ENCODE results near the gene FOXD4L1. TPM values are rescaled to one million over a fixed set of nuclear protein-coding genes. Genes with fewer than 3 reads are reported as not detected.
"Not testable (repeated sequence)": the region's sequence is repeated elsewhere in the genome, so short reads cannot be mapped to it uniquely, and the experiment has no call there.

The FOXD4L1 gene
- under 1 TPM in 2 of 4 donors, not detected in 2; 0.17 to 0.42 TPM for total RNA-seq

DNA sequence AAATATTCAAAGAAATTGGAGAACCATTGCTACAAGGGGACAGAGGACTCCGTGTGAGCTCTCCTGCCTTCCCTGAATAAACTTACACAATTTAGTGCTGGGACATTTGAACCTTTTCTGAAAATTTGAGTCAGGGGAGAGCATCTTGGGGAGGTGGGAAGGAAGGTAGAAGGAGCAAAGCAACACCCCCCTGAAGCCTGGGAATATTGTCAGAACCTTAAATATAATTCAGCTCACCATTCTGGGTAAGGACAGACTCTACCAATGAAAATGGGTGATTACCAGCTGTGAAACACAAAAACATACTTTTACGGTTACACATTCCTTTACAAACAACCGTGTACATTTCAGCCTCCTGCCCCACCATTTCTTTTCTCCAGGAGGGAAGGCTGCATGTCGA is at the start of gene FOXD4L1:
Gene FOXD4L1, plus strand, starts transcription at position 301 of the 400 bp plus-strand sequence. CDS start 592 bp downstream, outside the sequence.
- Histone ChIP-seq H3K4me1 (peaks cover 0 to 26% (median 17%) of the 10 kb centered on the region in 4 donors), H3K27me3 (peaks cover 0 to 41% (median 14%) of the 10 kb centered on the region in 4 donors)
- DNase-seq (ENCODE audit: extremely low spot score); H3K36me3 ChIP-seq; H3K9me3 ChIP-seq; intact Hi-C loops (cut with DNase I); H3K4me3 ChIP-seq; H3K27ac ChIP-seq (replicated peaks in 1 of 4): not testable (repeated sequence)
- WGBS = 100% methylated on average over 1 of the region's 4 CpGs

DNA sequence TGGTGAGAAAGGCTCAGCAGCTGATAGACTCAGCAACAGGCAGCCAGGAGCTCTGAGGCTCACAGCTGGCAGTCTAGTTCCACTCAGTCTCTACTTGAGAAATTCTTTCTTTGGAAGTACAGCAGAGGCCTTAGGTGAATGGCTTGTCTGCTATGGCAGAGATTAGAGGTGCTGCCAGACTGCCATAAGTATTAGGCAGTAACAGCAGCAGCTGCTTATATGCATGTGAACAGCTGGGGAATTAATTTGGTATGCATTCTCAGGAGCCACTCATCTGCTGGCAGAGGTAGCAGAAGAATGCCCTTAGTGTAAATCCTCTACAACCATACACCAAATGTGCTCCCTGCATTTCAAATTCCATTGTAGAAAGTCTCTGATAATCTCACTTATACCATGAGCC is 32.7 kb upstream of the FOXD4L1 start:
- H3K36me3 ChIP-seq; H3K4me1 ChIP-seq; DNase-seq (ENCODE audit: extremely low spot score); H3K27me3 ChIP-seq; H3K9me3 ChIP-seq; H3K27ac ChIP-seq (replicated peaks in 1 of 4); intact Hi-C loops (cut with DNase I); H3K4me3 ChIP-seq: not testable (repeated sequence)

- WGBS = 94% methylated on average over 16 of the region's 24 CpGs
- H3K27me3 ChIP-seq; H3K4me1 ChIP-seq; H3K27ac ChIP-seq (replicated peaks in 1 of 4); H3K9me3 ChIP-seq; DNase-seq (ENCODE audit: extremely low spot score); intact Hi-C loops (cut with DNase I); H3K36me3 ChIP-seq; H3K4me3 ChIP-seq: not testable (repeated sequence)
These were observed 21.6 kb upstream of the FOXD4L1 start for GRCh38 chr2:113476688-113477368.

GRCh38 chr2:113496527-113496926 is 1.9 kb upstream of the FOXD4L1 start:
- H3K27ac ChIP-seq (replicated peaks in 1 of 4); H3K4me3 ChIP-seq; H3K36me3 ChIP-seq; DNase-seq (ENCODE audit: extremely low spot score); H3K9me3 ChIP-seq; intact Hi-C loops (cut with DNase I): not testable (repeated sequence)
- H3K4me1 ChIP-seq = peaks cover 0 to 14% (median 3%) of the 10 kb centered on the region in 4 donors
- peaks cover 0 to 24% (median 7%) of the 10 kb centered on the region in 4 donors for H3K27me3 ChIP-seq
- WGBS = no CpG with 5 or more reads among the region's 13 CpGs

GRCh38 chr2:113499019-113499885 is 787 bp downstream of the FOXD4L1 start:
- peaks cover 0 to 49% (median 19%) of the 10 kb centered on the region in 4 donors for H3K27me3 ChIP-seq
- DNase-seq (ENCODE audit: extremely low spot score); intact Hi-C loops (cut with DNase I); H3K4me3 ChIP-seq; H3K27ac ChIP-seq (replicated peaks in 1 of 4); H3K9me3 ChIP-seq; H3K36me3 ChIP-seq: not testable (repeated sequence)
- WGBS = no CpG with 5 or more reads among the region's 62 CpGs
- H3K4me1 ChIP-seq = peaks cover 0 to 35% (median 26%) of the 10 kb centered on the region in 4 donors

GRCh38 chr2:113499886-113500722 is 1.6 kb downstream of the FOXD4L1 start:
- H3K9me3 ChIP-seq; intact Hi-C loops (cut with DNase I); H3K4me3 ChIP-seq; H3K27ac ChIP-seq (replicated peaks in 1 of 4); H3K36me3 ChIP-seq; DNase-seq (ENCODE audit: extremely low spot score): not testable (repeated sequence)
- peaks cover 0 to 53% (median 19%) of the 10 kb centered on the region in 4 donors for H3K27me3 ChIP-seq
- no CpG with 5 or more reads among the region's 56 CpGs for WGBS
- peaks cover 0 to 36% (median 27%) of the 10 kb centered on the region in 4 donors for H3K4me1 ChIP-seq

DNA sequence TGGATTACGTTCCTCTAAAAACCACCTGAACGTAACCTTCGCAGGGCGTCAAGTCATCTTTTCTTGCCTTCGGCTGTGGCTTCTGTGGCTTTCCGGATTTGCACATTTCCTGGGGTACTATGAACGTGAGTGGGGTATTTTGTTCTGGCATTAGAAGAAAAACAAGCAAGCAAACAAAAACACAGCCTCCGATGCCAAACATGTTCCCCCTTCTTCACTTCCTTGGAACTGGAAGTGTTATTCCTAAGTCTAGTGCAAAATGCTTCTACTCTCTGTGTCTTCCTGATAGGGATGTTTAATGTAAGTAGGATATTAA is 2.2 kb downstream of the FOXD4L1 start:
- H3K36me3 ChIP-seq; H3K27ac ChIP-seq (replicated peaks in 1 of 4); H3K9me3 ChIP-seq; intact Hi-C loops (cut with DNase I); H3K4me3 ChIP-seq: not testable (repeated sequence)
- peak; percentile 62 for DNase-seq (ENCODE audit: extremely low spot score)
- Histone ChIP-seq H3K4me1 (peaks cover 0 to 36% (median 27%) of the 10 kb centered on the region in 4 donors), H3K27me3 (peaks cover 0 to 59% (median 19%) of the 10 kb centered on the region in 4 donors)
- no CpG with 5 or more reads among the region's 8 CpGs for WGBS

DNA sequence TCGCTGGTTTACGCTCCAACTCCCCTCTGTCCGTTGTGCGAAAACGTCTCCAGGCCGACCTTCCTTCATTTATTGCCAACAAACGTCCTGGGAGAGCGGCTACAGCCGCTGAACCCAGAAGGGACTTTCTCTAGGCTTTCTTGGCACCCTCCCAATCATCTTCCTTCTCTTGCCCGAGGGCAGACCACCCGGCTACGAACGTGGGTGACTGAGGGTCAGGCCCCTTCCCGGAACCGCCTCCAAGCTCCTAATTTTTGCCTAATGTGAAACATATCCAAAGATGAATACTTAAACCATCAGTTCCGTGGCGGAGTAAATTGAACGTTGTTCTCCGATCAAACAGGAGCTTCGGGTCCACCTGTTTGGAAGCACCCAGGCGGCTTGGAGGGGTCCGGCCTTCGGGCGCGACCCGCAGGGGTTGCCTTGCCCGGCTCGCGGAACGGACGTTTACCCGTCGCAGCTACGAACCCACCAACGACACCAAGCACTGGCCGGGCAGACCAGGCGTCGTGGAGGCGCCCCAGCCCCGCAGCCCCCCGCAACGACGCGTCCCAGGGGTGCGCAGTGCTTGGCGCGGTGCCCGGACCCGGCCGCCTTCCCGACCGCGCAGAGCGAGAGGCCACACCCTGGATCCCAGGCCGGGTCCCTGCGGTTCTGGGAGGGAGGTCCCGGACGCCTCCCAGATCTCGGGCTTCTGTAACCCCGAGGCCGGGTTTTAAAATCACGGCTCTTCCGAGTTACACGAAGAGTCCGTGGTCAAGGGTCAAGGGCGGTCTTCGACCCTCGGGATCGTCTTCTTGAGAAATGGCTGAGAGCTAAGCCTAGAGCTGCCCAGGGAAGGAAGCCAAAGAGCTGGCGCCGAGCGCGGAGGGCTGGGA is 4.0 kb downstream of the FOXD4L1 start:
- Histone ChIP-seq H3K4me1 (peaks cover 0 to 36% (median 27%) of the 10 kb centered on the region in 4 donors), H3K4me3 (peak overlapping the region in 3 of 4 donors; percentile 58 to 65 (median 58)), H3K27me3 (peaks cover 0 to 69% (median 19%) of the 10 kb centered on the region in 4 donors)
- H3K36me3 ChIP-seq; intact Hi-C loops (cut with DNase I); H3K27ac ChIP-seq (replicated peaks in 1 of 4); H3K9me3 ChIP-seq: not testable (repeated sequence)
- WGBS = no CpG with 5 or more reads among the region's 73 CpGs
- peak; percentile 55 for DNase-seq (ENCODE audit: extremely low spot score)

GRCh38 chr2:113503094-113504042 is 4.9 kb downstream of the FOXD4L1 start:
- WGBS = no CpG with 5 or more reads among the region's 116 CpGs

DNA sequence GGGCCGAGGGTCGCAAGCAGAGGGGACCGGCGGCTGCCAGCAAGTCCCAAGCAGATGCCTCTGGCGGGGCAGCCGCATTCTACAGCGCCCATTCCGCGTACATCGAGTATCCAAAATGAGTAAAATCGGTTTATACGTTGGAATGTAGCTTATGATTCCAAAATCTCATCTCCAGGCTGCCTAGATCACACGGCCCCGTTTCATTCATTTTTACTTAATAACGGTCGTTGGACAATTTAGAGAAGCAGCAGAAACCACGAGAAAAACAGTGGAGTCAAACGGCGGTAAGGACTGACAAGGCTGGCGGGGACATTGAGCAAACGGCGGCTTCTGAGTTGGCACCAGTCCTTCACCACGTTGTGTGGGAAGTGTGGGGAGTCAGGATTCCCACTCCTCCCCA is 5.6 kb downstream of the FOXD4L1 start:
- WGBS = 11% methylated on average over 8 of the region's 23 CpGs
- Histone ChIP-seq H3K27me3 (peaks cover 0 to 79% (median 19%) of the 10 kb centered on the region in 4 donors), H3K4me1 (peaks cover 0 to 36% (median 27%) of the 10 kb centered on the region in 4 donors), H3K4me3 (peak overlapping the region in 3 of 4 donors; percentile 58 to 65 (median 58))
- H3K36me3 ChIP-seq; H3K9me3 ChIP-seq; H3K27ac ChIP-seq (replicated peaks in 1 of 4); intact Hi-C loops (cut with DNase I): not testable (repeated sequence)
- DNase-seq (ENCODE audit: extremely low spot score) = peak; percentile 62

More at GRCh38 chr2:113503094-113504042, 4.9 kb downstream of the FOXD4L1 start:
- H3K27ac ChIP-seq (replicated peaks in 1 of 4); intact Hi-C loops (cut with DNase I); H3K36me3 ChIP-seq; H3K9me3 ChIP-seq: not testable (repeated sequence)
- peaks cover 0 to 36% (median 27%) of the 10 kb centered on the region in 4 donors for H3K4me1 ChIP-seq
- peaks cover 0 to 76% (median 19%) of the 10 kb centered on the region in 4 donors for H3K27me3 ChIP-seq
- H3K4me3 ChIP-seq = peak overlapping the region; percentile 27 to 65 (median 58)
- peak; percentile 75 for DNase-seq (ENCODE audit: extremely low spot score)

All from esophagus muscularis mucosa (tissue), 4 donors.